Aorta (tissue), 5 donors: ENCODE data around the gene TP53. TPM values are rescaled to one million over a fixed set of nuclear protein-coding genes. Genes with fewer than 3 reads are reported as not detected.

Source experiments
- ATAC-seq: fragments of 200-7000 bp; cut with Tn5 transposase; one replicate; pipeline ENCODE4 v1.9.1; 2022; ENCODE audit warnings: moderate library complexity; ENCODE audit not compliant: low FRiP score
- DNase-seq, 2 donors: peaks; one replicate each; pipeline ENCODE4 v3.0.0-alpha.2; 2020
- H3K27ac ChIP-seq, 2 donors: one replicate each; pipeline ENCODE4 v1.5.1; 2013; ENCODE audit warnings: low read length in 2 of 2, mild to moderate bottlenecking in 2 of 2, moderate library complexity in 2 of 2, control low read depth in 1 of 2, inconsistent platforms in 1 of 2, low read depth in 1 of 2
- H3K27me3 ChIP-seq, 2 donors: one replicate each; pipeline ENCODE4 v1.6.1; 2013; ENCODE audit warnings: control low read depth in 1 of 2, low read length in 1 of 2, mild to moderate bottlenecking in 1 of 2, moderate library complexity in 1 of 2; ENCODE audit not compliant: insufficient read depth in 2 of 2, control insufficient read depth in 1 of 2
- H3K36me3 ChIP-seq, 2 donors: one replicate each; pipeline ENCODE4 v1.6.1; 2013; ENCODE audit warnings: control low read depth in 1 of 2, low read length in 1 of 2, mild to moderate bottlenecking in 1 of 2; ENCODE audit not compliant: insufficient read depth in 2 of 2, control insufficient read depth in 1 of 2
- H3K4me1 ChIP-seq, 2 donors: one replicate each; pipeline ENCODE4 v1.6.1; 2013; ENCODE audit warnings: low read length in 2 of 2, control low read depth in 1 of 2, mild to moderate bottlenecking in 1 of 2, moderate library complexity in 1 of 2; ENCODE audit not compliant: insufficient read depth in 2 of 2, control insufficient read depth in 1 of 2
- H3K4me3 ChIP-seq, 2 donors: one replicate each; pipeline ENCODE4 v1.5.1; 2013; ENCODE audit warnings: low read length in 2 of 2, control low read depth in 1 of 2, mild to moderate bottlenecking in 1 of 2
- H3K9me3 ChIP-seq: one replicate; pipeline ENCODE4 v1.6.1; 2013; ENCODE audit warnings: mild to moderate bottlenecking, low read length; ENCODE audit not compliant: control insufficient read depth
- WGBS, 2 donors: extraction: QIAGEN DNeasy Blood & Tissue Kit; methylation state at CpG; one replicate each; pipeline ENCODE4 v1.1.7; 2013; 5-methylcytosine and 5-hydroxymethylcytosine counted together
- intact Hi-C, 2 donors: fragments of 100-400 bp; cut with DNase I; formaldehyde crosslinking; loops; one replicate each; pipeline versions ENCODE4 v1.14.2 to v1.15.0; 2022
- polyA plus RNA-seq, 2 donors: library from polyadenylated mRNA; stranded (reverse); fragments of 200-250 nt; gene quantifications; one replicate each; pipeline ENCODE4 v1.2.3, GENCODE V29; 2013
- total RNA-seq, 2 donors: library from RNA; stranded (reverse); fragmentation: NEBNext Ultra II Directional; extraction: Animal tissue kit (Norgen Biotek cat#: 25700); gene quantifications; one replicate each; pipeline ENCODE4 v1.2.1, GENCODE V29; 2021
- donor health status: healthy with polysubstance abuse.
- donor health status: Bipolar disorder and iron deficiency.
- donor health status: DM: no; HTN: no; CAD: no.
- donor health status: DM: no; HTN: no; CAD: no.
- donor health status: DM: yes; HTN: yes; CAD: no.

TP53 gene
- total and polyA plus RNA-seq, 4 donors, result 9.5 to 45.3 (median 18.5) TPM

DNA sequence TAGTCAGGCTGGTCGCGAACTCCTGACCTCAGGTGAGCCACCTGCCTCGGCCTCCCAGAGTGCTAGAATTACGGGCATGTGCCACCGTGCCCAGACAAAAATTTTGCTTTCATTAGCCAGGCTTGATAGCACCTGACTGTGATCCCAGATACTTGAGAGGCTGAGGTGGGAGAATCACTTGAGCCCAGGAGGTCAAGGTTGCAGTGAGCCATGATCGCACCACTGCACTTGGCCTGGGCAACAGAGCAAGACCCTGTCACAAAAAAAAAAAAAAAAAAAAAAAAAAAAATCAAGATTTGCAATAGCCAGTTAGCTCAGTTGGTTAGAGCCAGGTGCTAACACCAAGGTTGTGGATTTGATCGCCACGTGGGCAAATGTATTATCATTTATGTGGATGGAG lies 66.5 kb downstream of the TP53 start:
- H3K27me3 ChIP-seq, result no peaks in the 10 kb centered on the region
- intact Hi-C loops, result no loop called here
- WGBS, 2 donors, result 93 to 94% methylated on average over 8 of the region's 8 CpGs
- no peaks in the 10 kb centered on the region for H3K4me1 ChIP-seq
- no peaks in the 10 kb centered on the region for H3K9me3 ChIP-seq
- H3K36me3 ChIP-seq, result no peaks in the 10 kb centered on the region
- no peak for DNase-seq
- H3K27ac ChIP-seq, result no peak overlapping the region
- no peak for ATAC-seq
- H3K4me3 ChIP-seq, result no peak overlapping the region

- H3K9me3 ChIP-seq, result no peaks in the 10 kb centered on the region
- 82 to 83% methylated on average over 5 of the region's 5 CpGs for WGBS, 2 donors
- H3K4me1 ChIP-seq, result no peaks in the 10 kb centered on the region
- H3K27ac ChIP-seq, result no peak overlapping the region
- no peak for ATAC-seq
- intact Hi-C loops, result no loop called here
- H3K4me3 ChIP-seq, result no peak overlapping the region
- no peak for DNase-seq
- H3K36me3 ChIP-seq, result no peaks in the 10 kb centered on the region
- no peaks in the 10 kb centered on the region for H3K27me3 ChIP-seq
Observed at GRCh38 chr17:7618608-7619007, 68.7 kb downstream of the TP53 start.

Other genes with a start within 250 kb of the TP53 start
- gene FGF11, start 248.0 kb downstream of the TP53 start, total RNA-seq, result 1 to 10 TPM; 1.2 to 8.0 TPM
- gene FGF11, start 248.0 kb downstream of the TP53 start, polyA plus RNA-seq, result under 1 TPM in 1 of 2 donors, not detected in 1; 0.54 TPM
- 1 to 10 TPM; 6.2 to 8.8 TPM for gene CHRNB1, start 242.4 kb downstream of the TP53 start, total RNA-seq
- 10 to 100 TPM; 11.6 to 18.3 TPM for gene CHRNB1, start 242.4 kb downstream of the TP53 start, polyA plus RNA-seq
- gene ZBTB4, start 207.9 kb downstream of the TP53 start, total RNA-seq, result 10 to 100 TPM; 67.2 to 81.9 TPM
- 10 to 100 TPM; 20.0 to 35.9 TPM for gene ZBTB4, start 207.9 kb downstream of the TP53 start, polyA plus RNA-seq
- gene SLC35G6, start 206.0 kb downstream of the TP53 start, total RNA-seq, result not detected
- not detected for gene SLC35G6, start 206.0 kb downstream of the TP53 start, polyA plus RNA-seq
- 100 to 1,000 TPM in 1 of 2 donors, 10 to 100 TPM in 1; 93.8 to 116 TPM for gene POLR2A, start 203.1 kb downstream of the TP53 start, total RNA-seq
- gene POLR2A, start 203.1 kb downstream of the TP53 start, polyA plus RNA-seq, result 10 to 100 TPM; 13.4 to 27.9 TPM
- 10 to 100 TPM; 61.4 to 84.5 TPM for gene TNFSF12, start 138.4 kb downstream of the TP53 start, total RNA-seq
- 100 to 1,000 TPM; 135 to 148 TPM for gene TNFSF12, start 138.4 kb downstream of the TP53 start, polyA plus RNA-seq
- 10 to 100 TPM; 17.7 to 28.6 TPM for gene TNFSF13, start 128.7 kb downstream of the TP53 start, total RNA-seq
- gene TNFSF13, start 128.7 kb downstream of the TP53 start, polyA plus RNA-seq, result 10 to 100 TPM; 25.7 to 26.4 TPM
- gene SENP3, start 125.6 kb downstream of the TP53 start, total RNA-seq, result 10 to 100 TPM; 36.2 to 38.3 TPM
- gene SENP3, start 125.6 kb downstream of the TP53 start, polyA plus RNA-seq, result 10 to 100 TPM; 48.4 to 75.1 TPM
- 100 to 1,000 TPM; 111 to 112 TPM for gene CD68, start 107.9 kb downstream of the TP53 start, total RNA-seq
- gene CD68, start 107.9 kb downstream of the TP53 start, polyA plus RNA-seq, result 100 to 1,000 TPM in 1 of 2 donors, 10 to 100 TPM in 1; 55.3 to 111 TPM
- 10 to 100 TPM; 21.4 to 24.7 TPM for gene MPDU1, start 103.6 kb downstream of the TP53 start, total RNA-seq
- 10 to 100 TPM; 12.0 to 20.8 TPM for gene MPDU1, start 103.6 kb downstream of the TP53 start, polyA plus RNA-seq
- 1 to 10 TPM; 1.1 to 2.4 TPM for gene SOX15, start 97.4 kb downstream of the TP53 start, total RNA-seq
- gene SOX15, start 97.4 kb downstream of the TP53 start, polyA plus RNA-seq, result 1 to 10 TPM in 1 of 2 donors, under 1 TPM in 1; 0.50 to 2.8 TPM
- gene FXR2, start 72.6 kb downstream of the TP53 start, total RNA-seq, result 10 to 100 TPM; 25.3 to 31.1 TPM
- gene FXR2, start 72.6 kb downstream of the TP53 start, polyA plus RNA-seq, result 10 to 100 TPM; 21.2 to 36.5 TPM
- gene SAT2, start 59.7 kb downstream of the TP53 start, total RNA-seq, result 10 to 100 TPM; 45.9 to 67.4 TPM
- gene SAT2, start 59.7 kb downstream of the TP53 start, polyA plus RNA-seq, result 100 to 1,000 TPM; 152 to 180 TPM
- under 1 TPM in 1 of 2 donors, not detected in 1; 0.33 TPM for gene SHBG, start 57.4 kb downstream of the TP53 start, total RNA-seq
- gene SHBG, start 57.4 kb downstream of the TP53 start, polyA plus RNA-seq, result under 1 TPM in 1 of 2 donors, not detected in 1; 0.20 TPM
- 1 to 10 TPM; 2.0 to 7.2 TPM for gene ATP1B2, start 36.6 kb downstream of the TP53 start, total RNA-seq
- gene ATP1B2, start 36.6 kb downstream of the TP53 start, polyA plus RNA-seq, result 1 to 10 TPM; 1.9 to 2.8 TPM
- 1 to 10 TPM; 3.6 to 4.8 TPM for gene WRAP53, start 987 bp upstream of the TP53 start, total RNA-seq
- 1 to 10 TPM; 4.8 to 7.3 TPM for gene WRAP53, start 987 bp upstream of the TP53 start, polyA plus RNA-seq
- under 1 TPM; 0.19 to 0.84 TPM for gene EFNB3, start 17.7 kb upstream of the TP53 start, total RNA-seq
- under 1 TPM in 1 of 2 donors, not detected in 1; 0.15 TPM for gene EFNB3, start 17.7 kb upstream of the TP53 start, polyA plus RNA-seq
- 1 to 10 TPM in 1 of 2 donors, under 1 TPM in 1; 0.16 to 1.6 TPM for gene DNAH2, start 30.3 kb upstream of the TP53 start, total RNA-seq
- under 1 TPM in 1 of 2 donors, not detected in 1; 0.08 TPM for gene DNAH2, start 30.3 kb upstream of the TP53 start, polyA plus RNA-seq
- gene KDM6B, start 146.7 kb upstream of the TP53 start, total RNA-seq, result 10 to 100 TPM; 28.2 to 44.8 TPM
- 1 to 10 TPM; 3.1 to 6.9 TPM for gene KDM6B, start 146.7 kb upstream of the TP53 start, polyA plus RNA-seq
- 10 to 100 TPM; 16.0 to 28.6 TPM for gene TMEM88, start 167.6 kb upstream of the TP53 start, total RNA-seq
- 1 to 10 TPM in 1 of 2 donors, not detected in 1; 4.5 TPM for gene TMEM88, start 167.6 kb upstream of the TP53 start, polyA plus RNA-seq
- gene NAA38, start 170.1 kb upstream of the TP53 start, total RNA-seq, result 10 to 100 TPM; 44.1 to 47.4 TPM
- 100 to 1,000 TPM; 111 to 143 TPM for gene NAA38, start 170.1 kb upstream of the TP53 start, polyA plus RNA-seq
- gene CYB5D1, start 170.5 kb upstream of the TP53 start, total RNA-seq, result 10 to 100 TPM; 10.5 to 12.5 TPM
- gene CYB5D1, start 170.5 kb upstream of the TP53 start, polyA plus RNA-seq, result 1 to 10 TPM; 6.1 to 8.2 TPM
- 100 to 1,000 TPM in 1 of 2 donors, 10 to 100 TPM in 1; 73.1 to 125 TPM for gene CHD3, start 201.3 kb upstream of the TP53 start, total RNA-seq
- gene CHD3, start 201.3 kb upstream of the TP53 start, polyA plus RNA-seq, result 100 to 1,000 TPM in 1 of 2 donors, 10 to 100 TPM in 1; 88.8 to 119 TPM
- 1 to 10 TPM; 1.9 to 3.0 TPM for gene RNF227, start 228.8 kb upstream of the TP53 start, total RNA-seq
- gene RNF227, start 228.8 kb upstream of the TP53 start, polyA plus RNA-seq, result 1 to 10 TPM in 1 of 2 donors, under 1 TPM in 1; 0.50 to 1.9 TPM
- 1 to 10 TPM in 1 of 2 donors, under 1 TPM in 1; 0.62 to 1.9 TPM for gene KCNAB3, start 242.4 kb upstream of the TP53 start, total RNA-seq
- 1 to 10 TPM in 1 of 2 donors, under 1 TPM in 1; 0.38 to 1.2 TPM for gene KCNAB3, start 242.4 kb upstream of the TP53 start, polyA plus RNA-seq
- gene TRAPPC1, start 244.5 kb upstream of the TP53 start, total RNA-seq, result 100 to 1,000 TPM in 1 of 2 donors, 10 to 100 TPM in 1; 70.3 to 101 TPM
- 100 to 1,000 TPM in 1 of 2 donors, 10 to 100 TPM in 1; 93.5 to 126 TPM for gene TRAPPC1, start 244.5 kb upstream of the TP53 start, polyA plus RNA-seq
- 10 to 100 TPM; 18.3 to 29.2 TPM for gene CNTROB, start 244.7 kb upstream of the TP53 start, total RNA-seq
- gene CNTROB, start 244.7 kb upstream of the TP53 start, polyA plus RNA-seq, result 10 to 100 TPM in 1 of 2 donors, 1 to 10 TPM in 1; 6.0 to 39.1 TPM